GM10847 (cell line): ENCODE data around the gene SLC9A9.

ENCODE experiments used
- POLR2A ChIP-seq: IDR thresholded peaks from 2 replicates; pipeline ENCODE4 v1.6.1; 2011; ENCODE audit not compliant: insufficient read length; ENCODE audit errors: extremely low read depth

Gene SLC9A9

GRCh38 chr3:143698682-143699303 is 149.5 kb downstream of the SLC9A9 start:
- TF ChIP-seq POLR2A = no peak

GRCh38 chr3:143697975-143698374 is 150.3 kb downstream of the SLC9A9 start:
- no peak for TF ChIP-seq POLR2A

- no peak for TF ChIP-seq POLR2A
Observed at GRCh38 chr3:143693506-143693905, 154.8 kb downstream of the SLC9A9 start.

GRCh38 chr3:143686638-143687197 is 161.6 kb downstream of the SLC9A9 start:
- TF ChIP-seq POLR2A = no peak

GRCh38 chr3:143685491-143685890 is 162.8 kb downstream of the SLC9A9 start:
- TF ChIP-seq POLR2A = no peak

GRCh38 chr3:143677430-143677829 is 170.8 kb downstream of the SLC9A9 start:
- no peak for TF ChIP-seq POLR2A

GRCh38 chr3:143676747-143677146 is 171.5 kb downstream of the SLC9A9 start:
- no peak for TF ChIP-seq POLR2A

- TF ChIP-seq POLR2A = no peak
Observed at GRCh38 chr3:143676021-143676420, 172.2 kb downstream of the SLC9A9 start.

- no peak for TF ChIP-seq POLR2A
Observed at GRCh38 chr3:143674100-143674968, 173.9 kb downstream of the SLC9A9 start.

GRCh38 chr3:143672396-143673165 is 175.7 kb downstream of the SLC9A9 start:
- no peak for TF ChIP-seq POLR2A

GRCh38 chr3:143671626-143672025 is 176.6 kb downstream of the SLC9A9 start:
- no peak for TF ChIP-seq POLR2A

- no peak for TF ChIP-seq POLR2A
Observed at GRCh38 chr3:143668924-143669790, 179.1 kb downstream of the SLC9A9 start.

- no peak for TF ChIP-seq POLR2A
Observed at GRCh38 chr3:143668385-143668784, 179.9 kb downstream of the SLC9A9 start.

- no peak for TF ChIP-seq POLR2A
Observed at GRCh38 chr3:143661677-143662076, 186.6 kb downstream of the SLC9A9 start.
